Type B pancreatic cell (in vitro differentiated cells): ENCODE results near the gene ZNF555. TPM values are rescaled to one million over a fixed set of nuclear protein-coding genes. Genes with fewer than 3 reads are reported as not detected.

Source experiments
- DNase-seq: peaks from one replicate; pipeline ENCODE4 v3.0.0; 2021; ENCODE audit warnings: mixed read lengths; ENCODE audit not compliant: unreplicated experiment; ENCODE audit errors: extremely low spot score
- H3K27ac Mint-ChIP-seq: 2 replicates; pipeline ENCODE4 v1.8.0; 2021; ENCODE audit warnings: mild to moderate bottlenecking, mixed read lengths
- H3K27me3 Mint-ChIP-seq: 2 replicates; pipeline ENCODE4 v1.8.0; 2021; ENCODE audit warnings: mixed read lengths
- H3K36me3 Mint-ChIP-seq: 2 replicates; pipeline ENCODE4 v1.8.0; 2021; ENCODE audit warnings: mixed read lengths
- H3K4me1 Mint-ChIP-seq: one replicate; pipeline ENCODE4 v1.8.0; 2021; ENCODE audit warnings: mixed read lengths; ENCODE audit not compliant: unreplicated experiment
- H3K4me3 Mint-ChIP-seq: 2 replicates; pipeline ENCODE4 v1.8.0; 2021; ENCODE audit warnings: mild to moderate bottlenecking, mixed read lengths
- H3K9me3 Mint-ChIP-seq: 2 replicates; pipeline ENCODE4 v1.8.0; 2021; ENCODE audit warnings: mixed read lengths
- total RNA-seq: library from RNA; stranded (reverse); gene quantifications from 2 replicates; pipeline ENCODE4 v1.2.1, GENCODE V29; 2021; ENCODE audit warnings: low replicate concordance
- TF ChIP-seq, protein P1 (sequence below): fragments of 200-600 bp; sonication (generic); conservative IDR thresholded peaks from 2 replicates; pipeline ENCODE4 v1.5.0; 2021; ENCODE audit warnings: antibody characterized with exemption, mild to moderate bottlenecking

Gene ZNF555
- total RNA-seq, 1 donor from 2014 or later: 9.7 TPM

DNA sequence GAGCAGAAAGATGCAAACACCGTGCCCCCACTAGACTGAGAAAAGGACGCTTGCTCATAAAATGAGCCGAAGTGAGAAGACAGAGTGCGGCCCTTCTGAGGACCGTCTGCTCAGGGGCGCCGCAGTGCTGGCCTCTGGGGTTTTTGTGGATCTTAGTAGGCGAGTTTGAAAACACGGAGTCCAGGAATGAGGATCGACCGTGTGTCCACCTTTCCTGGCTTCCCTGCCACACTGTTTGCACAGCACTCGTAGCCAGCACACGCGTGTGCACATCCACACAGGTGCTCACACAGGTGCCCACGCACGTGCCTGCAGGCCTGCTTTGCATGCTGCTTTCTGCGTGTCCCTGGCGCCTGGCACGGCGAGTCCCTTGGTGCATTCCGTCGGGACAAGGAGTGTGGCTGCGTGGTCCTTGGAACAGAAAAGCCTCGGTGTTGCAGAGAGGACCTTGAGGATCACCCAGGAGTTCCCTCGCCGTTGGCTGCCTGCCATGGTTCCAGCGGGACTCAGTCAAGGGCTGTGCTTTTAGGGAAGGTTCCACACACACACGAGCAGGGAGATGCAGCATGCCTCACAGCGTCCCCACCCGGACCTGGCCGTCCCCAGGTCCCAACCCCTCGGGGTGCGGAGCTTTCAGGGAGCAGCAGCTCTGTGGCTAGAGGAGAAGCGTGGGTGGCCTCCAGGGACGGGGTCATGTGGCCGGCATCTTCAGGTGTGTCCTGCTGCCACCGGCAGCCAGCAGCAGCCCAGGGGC is 31.7 kb upstream of the ZNF555 start:
- DNase-seq: no peak
- TF ChIP-seq, protein P1, sequence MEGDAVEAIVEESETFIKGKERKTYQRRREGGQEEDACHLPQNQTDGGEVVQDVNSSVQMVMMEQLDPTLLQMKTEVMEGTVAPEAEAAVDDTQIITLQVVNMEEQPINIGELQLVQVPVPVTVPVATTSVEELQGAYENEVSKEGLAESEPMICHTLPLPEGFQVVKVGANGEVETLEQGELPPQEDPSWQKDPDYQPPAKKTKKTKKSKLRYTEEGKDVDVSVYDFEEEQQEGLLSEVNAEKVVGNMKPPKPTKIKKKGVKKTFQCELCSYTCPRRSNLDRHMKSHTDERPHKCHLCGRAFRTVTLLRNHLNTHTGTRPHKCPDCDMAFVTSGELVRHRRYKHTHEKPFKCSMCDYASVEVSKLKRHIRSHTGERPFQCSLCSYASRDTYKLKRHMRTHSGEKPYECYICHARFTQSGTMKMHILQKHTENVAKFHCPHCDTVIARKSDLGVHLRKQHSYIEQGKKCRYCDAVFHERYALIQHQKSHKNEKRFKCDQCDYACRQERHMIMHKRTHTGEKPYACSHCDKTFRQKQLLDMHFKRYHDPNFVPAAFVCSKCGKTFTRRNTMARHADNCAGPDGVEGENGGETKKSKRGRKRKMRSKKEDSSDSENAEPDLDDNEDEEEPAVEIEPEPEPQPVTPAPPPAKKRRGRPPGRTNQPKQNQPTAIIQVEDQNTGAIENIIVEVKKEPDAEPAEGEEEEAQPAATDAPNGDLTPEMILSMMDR: no peak
- Mint-ChIP-seq H3K9me3 (no peaks in the 10 kb centered on the region), H3K27me3 (no peaks in the 10 kb centered on the region), H3K36me3 (peaks cover 3% of the 10 kb centered on the region), H3K4me3 (no peak overlapping the region), H3K4me1 (no peaks in the 10 kb centered on the region), H3K27ac (no peak overlapping the region)

DNA sequence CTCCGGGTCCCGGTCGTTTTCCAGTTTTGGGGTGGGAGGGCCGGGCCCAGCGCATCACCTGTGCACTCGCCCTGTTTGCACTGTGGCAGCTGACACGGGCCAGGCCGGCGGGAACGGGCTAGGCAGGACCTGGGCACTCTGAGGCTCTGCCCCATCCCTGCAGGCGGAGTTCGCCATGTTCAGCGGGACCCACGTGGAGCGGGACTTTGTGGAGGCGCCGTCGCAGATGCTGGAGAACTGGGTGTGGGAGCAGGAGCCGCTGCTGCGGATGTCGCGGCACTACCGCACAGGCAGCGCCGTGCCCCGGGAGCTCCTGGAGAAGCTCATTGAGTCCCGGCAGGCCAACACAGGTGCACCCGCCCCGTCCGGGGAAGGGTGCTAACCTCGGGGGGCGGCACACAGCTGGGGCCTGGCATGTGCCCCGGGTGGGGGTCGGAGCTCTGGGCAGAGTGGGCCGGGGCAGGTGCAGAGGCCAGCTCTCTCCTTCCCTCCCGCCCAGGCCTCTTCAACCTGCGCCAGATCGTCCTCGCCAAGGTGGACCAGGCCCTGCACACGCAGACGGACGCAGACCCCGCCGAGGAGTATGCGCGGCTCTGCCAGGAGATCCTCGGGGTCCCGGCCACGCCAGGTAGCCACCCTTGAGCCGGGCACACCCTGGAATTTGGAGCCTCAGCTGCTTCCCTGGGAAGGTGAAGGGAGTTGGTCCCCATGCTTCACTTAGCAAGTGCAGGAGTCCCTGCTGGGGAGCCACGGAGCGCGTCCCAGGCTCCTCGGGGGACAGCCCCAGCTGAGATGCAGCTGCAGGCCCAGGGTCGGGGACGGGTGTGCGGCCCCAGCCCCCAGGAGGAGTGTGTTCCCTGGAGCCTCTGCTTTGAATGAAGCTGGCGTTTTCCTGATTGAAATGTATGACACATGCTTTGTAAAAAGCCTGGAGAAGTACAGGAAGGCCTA is 30.9 kb upstream of the ZNF555 start:
- Mint-ChIP-seq H3K4me1 (no peaks in the 10 kb centered on the region), H3K36me3 (peaks cover 3% of the 10 kb centered on the region), H3K27ac (no peak overlapping the region), H3K9me3 (no peaks in the 10 kb centered on the region), H3K27me3 (no peaks in the 10 kb centered on the region), H3K4me3 (no peak overlapping the region)
- no peak for DNase-seq
- TF ChIP-seq, protein P1: no peak

DNA sequence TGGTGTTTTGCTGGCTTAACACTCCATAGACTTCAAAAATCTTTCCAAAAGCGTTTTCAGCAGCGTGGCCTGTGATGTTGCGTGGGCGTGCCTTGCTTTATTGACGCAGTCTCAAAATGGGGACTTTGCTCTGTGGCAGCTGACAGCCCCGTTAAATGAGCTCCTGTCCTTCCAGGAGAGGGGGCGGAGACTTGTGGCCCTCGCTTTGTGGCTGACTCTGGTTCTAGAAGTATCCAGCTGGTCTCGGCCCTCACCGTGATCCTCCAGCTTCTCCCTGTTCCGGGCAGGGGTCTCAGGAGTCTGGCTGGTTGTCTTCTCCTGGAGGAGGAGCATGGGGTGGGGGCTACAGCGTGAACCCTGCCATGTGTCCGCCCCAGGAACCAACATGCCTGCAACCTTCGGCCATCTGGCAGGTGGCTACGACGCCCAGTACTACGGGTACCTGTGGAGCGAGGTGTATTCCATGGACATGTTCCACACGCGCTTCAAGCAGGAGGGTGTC is 30.0 kb upstream of the ZNF555 start:
- Mint-ChIP-seq H3K4me1 (no peaks in the 10 kb centered on the region), H3K9me3 (no peaks in the 10 kb centered on the region), H3K4me3 (no peak overlapping the region), H3K36me3 (peaks cover 3% of the 10 kb centered on the region), H3K27ac (no peak overlapping the region), H3K27me3 (no peaks in the 10 kb centered on the region)
- TF ChIP-seq, protein P1: no peak
- DNase-seq: no peak

DNA sequence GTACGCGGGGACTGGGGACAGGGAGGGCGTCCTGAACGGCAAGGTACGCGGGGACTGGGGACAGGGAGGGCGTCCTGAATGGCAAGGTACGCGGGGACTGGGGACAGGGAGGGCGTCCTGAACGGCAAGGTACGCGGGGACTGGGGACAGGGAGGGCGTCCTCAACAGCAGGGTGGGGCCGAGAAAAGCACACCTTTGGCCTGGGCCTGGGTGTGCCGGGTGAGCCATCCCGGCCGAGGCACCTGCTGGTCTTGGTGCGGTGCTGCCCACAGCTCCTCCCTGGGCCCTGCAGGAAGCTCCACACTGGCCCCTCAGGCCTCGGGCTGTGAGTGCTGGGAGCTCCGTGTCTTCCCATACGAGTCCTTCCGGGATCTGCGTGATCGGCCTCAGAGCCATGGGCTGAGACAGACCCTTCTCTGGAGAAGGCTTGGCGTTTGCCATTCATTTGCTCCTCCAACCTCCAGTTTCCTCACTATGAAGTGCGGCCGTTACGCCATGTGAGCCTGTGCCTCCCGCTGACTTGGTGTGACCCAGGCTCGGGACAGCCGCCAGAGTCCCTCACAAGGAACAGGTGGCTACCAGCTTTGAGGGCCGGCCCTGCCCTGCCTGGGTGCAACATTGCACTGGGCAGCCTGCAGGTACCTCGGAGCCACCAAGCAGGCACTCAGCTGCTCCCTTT is 29.4 kb upstream of the ZNF555 start:
- Mint-ChIP-seq H3K36me3 (peaks cover 3% of the 10 kb centered on the region), H3K27ac (no peak overlapping the region), H3K27me3 (no peaks in the 10 kb centered on the region), H3K4me3 (no peak overlapping the region), H3K9me3 (no peaks in the 10 kb centered on the region), H3K4me1 (no peaks in the 10 kb centered on the region)
- DNase-seq: no peak
- TF ChIP-seq, protein P1: no peak

DNA sequence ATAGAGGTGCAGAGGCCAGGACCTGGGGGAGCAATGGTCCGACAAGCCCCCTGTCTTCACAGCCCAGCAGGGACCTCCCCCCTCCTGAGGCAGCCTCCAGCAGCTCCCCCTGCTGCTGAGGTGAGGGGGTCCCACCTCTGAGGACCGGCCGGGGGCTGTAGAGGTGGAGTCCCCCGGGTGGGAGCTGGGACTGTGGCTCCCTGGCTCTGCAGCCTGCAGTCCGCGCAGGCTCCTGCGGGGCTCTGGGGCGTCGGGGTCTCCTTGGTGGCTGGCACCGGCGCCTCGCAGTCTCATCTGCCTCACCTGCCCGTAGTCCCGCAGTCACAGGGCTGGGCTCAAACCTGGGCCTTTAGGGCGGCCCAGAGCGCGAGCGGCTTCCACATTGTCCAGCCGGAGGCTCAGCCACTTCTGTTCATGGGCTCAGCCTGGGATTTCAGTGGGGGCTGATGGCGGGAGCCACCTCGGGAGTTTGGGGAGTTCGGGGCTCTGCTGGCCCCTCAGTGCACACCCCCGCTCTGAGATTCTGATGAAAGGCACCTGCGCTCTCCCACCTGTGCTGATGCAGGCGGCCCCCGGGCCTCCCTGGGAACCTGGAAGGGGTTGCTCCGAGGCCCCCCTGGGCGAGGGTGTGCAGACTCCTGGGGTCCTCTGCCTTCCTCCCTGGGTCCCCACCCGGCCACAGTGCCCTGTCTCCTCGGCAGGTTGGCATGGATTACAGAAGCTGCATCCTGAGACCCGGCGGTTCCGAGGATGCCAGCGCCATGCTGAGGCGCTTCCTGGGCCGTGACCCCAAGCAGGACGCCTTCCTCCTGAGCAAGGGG is 28.7 kb upstream of the ZNF555 start:
- no peaks in the 10 kb centered on the region for H3K4me1 Mint-ChIP-seq
- peaks cover 3% of the 10 kb centered on the region for H3K36me3 Mint-ChIP-seq
- TF ChIP-seq, protein P1: no peak
- no peak for DNase-seq
- H3K9me3 Mint-ChIP-seq: no peaks in the 10 kb centered on the region
- H3K4me3 Mint-ChIP-seq: no peak overlapping the region
- H3K27ac Mint-ChIP-seq: no peak overlapping the region
- no peaks in the 10 kb centered on the region for H3K27me3 Mint-ChIP-seq
